Vagina (tissue), 2 donors: Measurements from ENCODE around the gene CYP27B1. TPM values are rescaled to one million over a fixed set of nuclear protein-coding genes. Genes with fewer than 3 reads are reported as not detected.

Experiments used
- DNase-seq, 2 donors: peaks; one replicate each; pipeline ENCODE4 v3.0.0-alpha.2; 2017; ENCODE audit errors: extremely low spot score in 2 of 2
- H3K27ac ChIP-seq: fragments of 200-600 bp; sonication (generic); one replicate; pipeline ENCODE4 v1.5.1; 2019
- H3K27me3 ChIP-seq: fragments of 200-600 bp; sonication (generic); one replicate; pipeline ENCODE4 v1.5.1; 2019
- H3K36me3 ChIP-seq, 2 donors: fragments of 200-600 bp; sonication (generic); one replicate each; pipeline ENCODE4 v1.5.1; 2017 to 2019
- H3K4me1 ChIP-seq: fragments of 200-600 bp; sonication (generic); one replicate; pipeline ENCODE4 v1.5.1; 2019
- H3K4me3 ChIP-seq, 2 donors: fragments of 200-600 bp; sonication (generic); 1 replicate in 1 of 2; 2 replicates in 1 of 2; pipeline ENCODE4 v1.5.1; 2016 to 2019
- H3K9me3 ChIP-seq: fragments of 200-600 bp; sonication (generic); one replicate; pipeline ENCODE4 v1.5.1; 2019
- POLR2A ChIP-seq, 2 donors: fragments of 450-650 bp; IDR thresholded peaks; one replicate each; pipeline ENCODE4 v1.6.1; 2017; ENCODE audit warnings: antibody characterized with exemption in 2 of 2, mild to moderate bottlenecking in 2 of 2, moderate library complexity in 2 of 2
- POLR2AphosphoS5 ChIP-seq, 2 donors: sonication (generic); formaldehyde crosslinking; IDR thresholded peaks; one replicate each; pipeline ENCODE4 v1.9.0; 2017; ENCODE audit warnings: antibody characterized with exemption in 2 of 2, mild to moderate bottlenecking in 2 of 2, low read depth in 1 of 2; ENCODE audit not compliant: insufficient read depth in 1 of 2
- intact Hi-C: fragments of 100-400 bp; cut with DNase I; formaldehyde crosslinking; loops from one replicate; pipeline ENCODE4 v1.15.1; 2023
- total RNA-seq: library from RNA; depleted of rRNA; stranded (reverse); fragments of >200 nt; gene quantifications from one replicate; pipeline ENCODE4 v1.2.3, GENCODE V29; 2016
- TF ChIP-seq, protein P1 (sequence below), 3 experiments: fragments of 450-650 bp in 2 of 3; fragments of 200-600 bp in 1 of 3; sonication (generic) in 1 of 3; IDR thresholded peaks; one replicate each; pipeline ENCODE4 v1.5.1; 2017 to 2019; ENCODE audit warnings: antibody characterized with exemption in 3 of 3, mild to moderate bottlenecking in 2 of 3, moderate library complexity in 2 of 3

CYP27B1 gene
- total RNA-seq, 1 donor from 2014 or later: 1.7 TPM

DNA sequence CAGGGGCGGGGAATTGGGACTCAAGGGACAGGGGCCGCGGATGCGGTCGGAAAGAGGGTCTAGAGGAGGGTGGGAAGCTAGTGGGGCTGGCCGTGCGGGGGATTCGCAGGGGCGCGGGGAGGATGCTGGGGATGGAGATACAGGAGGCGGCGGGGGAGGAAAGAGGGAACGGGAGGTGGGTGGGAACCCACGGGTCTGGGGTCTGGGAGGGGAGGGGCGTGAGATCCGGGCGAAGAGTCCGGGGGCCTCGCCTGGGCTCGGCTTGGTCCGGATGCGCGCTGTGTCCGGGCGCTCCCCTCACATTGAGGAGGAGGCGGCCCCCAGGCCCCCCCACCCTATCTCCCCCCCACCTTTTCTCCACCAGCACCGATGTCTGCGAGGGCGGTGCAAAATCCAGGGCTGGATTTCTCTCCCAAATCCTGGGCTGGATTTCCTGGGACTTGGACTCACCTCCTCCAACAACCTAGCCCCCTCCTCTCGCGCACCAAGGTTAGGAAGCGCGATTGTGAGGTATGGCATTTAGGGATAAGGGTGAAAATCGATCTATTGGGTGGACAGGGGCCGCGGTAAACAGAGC, 28.1 kb downstream of the CYP27B1 start, which contains the start of gene AGAP2:
Gene AGAP2 (minus strand): TSS at position 82 of the 577 bp plus-strand sequence. CDS start 496 bp downstream, outside the sequence.
- DNase-seq: no peak
- Histone ChIP-seq H3K27ac (no peak within 1 kb of the TSS), H3K36me3 (no peaks in the 10 kb centered on the region), H3K27me3 (peaks cover 6% of the 10 kb centered on the region), H3K4me3 (peak within 1 kb of the TSS; percentile 1 to 47), H3K9me3 (no peaks in the 10 kb centered on the region), H3K4me1 (peaks cover 36% of the 10 kb centered on the region)
- intact Hi-C loops: no loop called here
- TF ChIP-seq POLR2A (IDR thresholded peaks at IDR 0.05): no peak
- TF ChIP-seq, protein P1, sequence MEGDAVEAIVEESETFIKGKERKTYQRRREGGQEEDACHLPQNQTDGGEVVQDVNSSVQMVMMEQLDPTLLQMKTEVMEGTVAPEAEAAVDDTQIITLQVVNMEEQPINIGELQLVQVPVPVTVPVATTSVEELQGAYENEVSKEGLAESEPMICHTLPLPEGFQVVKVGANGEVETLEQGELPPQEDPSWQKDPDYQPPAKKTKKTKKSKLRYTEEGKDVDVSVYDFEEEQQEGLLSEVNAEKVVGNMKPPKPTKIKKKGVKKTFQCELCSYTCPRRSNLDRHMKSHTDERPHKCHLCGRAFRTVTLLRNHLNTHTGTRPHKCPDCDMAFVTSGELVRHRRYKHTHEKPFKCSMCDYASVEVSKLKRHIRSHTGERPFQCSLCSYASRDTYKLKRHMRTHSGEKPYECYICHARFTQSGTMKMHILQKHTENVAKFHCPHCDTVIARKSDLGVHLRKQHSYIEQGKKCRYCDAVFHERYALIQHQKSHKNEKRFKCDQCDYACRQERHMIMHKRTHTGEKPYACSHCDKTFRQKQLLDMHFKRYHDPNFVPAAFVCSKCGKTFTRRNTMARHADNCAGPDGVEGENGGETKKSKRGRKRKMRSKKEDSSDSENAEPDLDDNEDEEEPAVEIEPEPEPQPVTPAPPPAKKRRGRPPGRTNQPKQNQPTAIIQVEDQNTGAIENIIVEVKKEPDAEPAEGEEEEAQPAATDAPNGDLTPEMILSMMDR (IDR thresholded peaks at IDR 0.05): no peak

DNA sequence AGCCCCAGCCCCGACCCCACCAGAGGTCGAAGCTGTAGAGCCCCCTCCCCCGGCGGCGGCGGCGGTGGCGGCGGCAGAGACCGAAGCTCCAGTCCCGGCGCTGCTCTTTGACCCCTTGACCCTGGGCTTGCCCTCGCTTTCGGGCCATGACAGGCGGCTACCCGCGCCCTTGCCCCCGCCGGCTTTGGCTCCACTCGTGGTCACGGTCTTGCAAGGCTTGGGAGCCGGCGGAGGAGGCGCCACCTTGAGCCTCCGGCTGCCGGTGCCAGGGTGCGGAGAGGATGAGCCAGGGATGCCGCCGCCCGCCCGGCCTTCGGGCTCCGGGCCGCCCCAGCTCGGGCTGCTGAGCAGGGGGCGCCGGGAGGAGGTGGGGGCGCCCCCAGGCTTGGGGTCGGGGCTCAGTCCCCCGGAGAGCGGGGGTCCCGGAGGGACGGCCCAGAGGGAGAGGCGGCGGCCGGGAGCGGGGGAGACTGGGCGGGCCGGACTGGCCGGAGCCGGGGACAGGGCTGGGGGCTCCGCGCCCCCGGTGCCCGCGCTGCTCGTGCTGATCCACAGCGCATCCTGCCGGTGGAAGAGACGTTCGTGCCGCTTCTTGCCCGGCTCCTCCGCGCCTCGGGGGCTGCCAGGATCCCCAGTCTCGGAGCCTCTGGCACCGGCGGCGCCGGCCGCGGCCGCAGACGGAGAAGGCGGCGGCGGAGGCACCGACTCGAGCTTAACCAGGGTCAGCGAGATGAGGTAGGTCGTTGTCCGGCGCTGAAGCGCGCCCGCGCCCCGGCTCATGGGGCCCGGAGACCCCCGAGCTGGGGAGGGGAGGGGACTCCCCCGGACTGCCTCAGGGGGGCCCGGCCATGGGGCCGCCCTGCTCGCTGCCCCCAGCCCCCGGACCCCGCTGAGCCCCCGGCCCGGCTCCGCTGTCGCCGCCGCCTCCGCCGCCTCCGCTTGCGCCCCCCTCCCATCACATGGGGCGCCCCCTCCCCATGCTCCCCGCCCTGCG, 29.1 kb downstream of the CYP27B1 start:
- Histone ChIP-seq H3K4me3 (peak overlapping the region; percentile 1 to 47), H3K27me3 (peaks cover 6% of the 10 kb centered on the region), H3K4me1 (peaks cover 36% of the 10 kb centered on the region), H3K36me3 (no peaks in the 10 kb centered on the region), H3K27ac (no peak overlapping the region), H3K9me3 (no peaks in the 10 kb centered on the region)
- DNase-seq: no peak
- intact Hi-C loops: no loop called here
- TF ChIP-seq POLR2AphosphoS5 (IDR thresholded peaks at IDR 0.05; ENCODE audit: insufficient read depth in 1 of 2, low read depth in 1 of 2) (no peak), POLR2A (IDR thresholded peaks at IDR 0.05) (no peak)
- TF ChIP-seq, protein P1 (IDR thresholded peaks at IDR 0.05): no peak

DNA sequence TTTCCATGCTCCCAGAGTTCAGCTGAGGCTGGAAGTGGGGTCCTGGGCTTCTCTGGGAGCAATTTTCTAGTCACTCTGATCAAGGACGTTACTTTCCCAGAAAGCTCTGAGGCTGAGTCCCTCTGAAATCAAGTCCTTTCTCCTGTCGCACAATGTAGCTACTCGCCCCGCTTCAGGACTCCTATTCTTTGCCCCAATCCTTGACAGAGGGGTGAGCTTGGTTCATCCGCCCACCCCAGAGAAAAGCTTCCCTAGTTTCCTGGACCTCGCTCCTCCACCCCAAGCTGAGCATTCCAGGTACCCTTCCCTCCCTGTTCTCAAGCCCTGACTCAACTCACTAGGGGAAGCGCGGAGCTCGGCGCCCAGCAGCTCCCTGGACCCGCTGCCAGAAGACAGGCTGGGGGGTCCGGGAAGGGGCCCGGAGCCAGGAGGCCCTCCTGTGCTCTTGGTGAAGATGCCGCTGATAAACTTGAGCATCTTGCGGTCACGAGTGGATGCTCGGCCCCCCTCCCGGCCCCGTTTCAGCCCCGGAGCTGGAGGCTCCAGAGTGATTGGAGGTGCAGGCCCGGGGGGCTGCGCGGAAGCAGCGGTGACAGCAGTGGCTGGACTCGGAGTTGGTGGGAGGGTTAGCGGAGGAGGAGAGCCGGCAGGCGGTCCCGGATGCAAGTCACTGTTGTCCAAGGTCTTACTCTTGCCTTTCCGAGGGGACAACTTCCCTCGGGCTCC, 30.0 kb downstream of the CYP27B1 start:
- no peaks in the 10 kb centered on the region for H3K36me3 ChIP-seq
- DNase-seq: no peak
- H3K4me3 ChIP-seq: peak overlapping the region; percentile 1 to 47
- peaks cover 36% of the 10 kb centered on the region for H3K4me1 ChIP-seq
- intact Hi-C loops: no loop called here
- H3K27ac ChIP-seq: no peak overlapping the region
- H3K27me3 ChIP-seq: peaks cover 6% of the 10 kb centered on the region
- TF ChIP-seq POLR2A (IDR thresholded peaks at IDR 0.05) (no peak), POLR2AphosphoS5 (IDR thresholded peaks at IDR 0.05; ENCODE audit: insufficient read depth in 1 of 2, low read depth in 1 of 2) (no peak)
- TF ChIP-seq, protein P1 (IDR thresholded peaks at IDR 0.05): no peak
- H3K9me3 ChIP-seq: no peaks in the 10 kb centered on the region

DNA sequence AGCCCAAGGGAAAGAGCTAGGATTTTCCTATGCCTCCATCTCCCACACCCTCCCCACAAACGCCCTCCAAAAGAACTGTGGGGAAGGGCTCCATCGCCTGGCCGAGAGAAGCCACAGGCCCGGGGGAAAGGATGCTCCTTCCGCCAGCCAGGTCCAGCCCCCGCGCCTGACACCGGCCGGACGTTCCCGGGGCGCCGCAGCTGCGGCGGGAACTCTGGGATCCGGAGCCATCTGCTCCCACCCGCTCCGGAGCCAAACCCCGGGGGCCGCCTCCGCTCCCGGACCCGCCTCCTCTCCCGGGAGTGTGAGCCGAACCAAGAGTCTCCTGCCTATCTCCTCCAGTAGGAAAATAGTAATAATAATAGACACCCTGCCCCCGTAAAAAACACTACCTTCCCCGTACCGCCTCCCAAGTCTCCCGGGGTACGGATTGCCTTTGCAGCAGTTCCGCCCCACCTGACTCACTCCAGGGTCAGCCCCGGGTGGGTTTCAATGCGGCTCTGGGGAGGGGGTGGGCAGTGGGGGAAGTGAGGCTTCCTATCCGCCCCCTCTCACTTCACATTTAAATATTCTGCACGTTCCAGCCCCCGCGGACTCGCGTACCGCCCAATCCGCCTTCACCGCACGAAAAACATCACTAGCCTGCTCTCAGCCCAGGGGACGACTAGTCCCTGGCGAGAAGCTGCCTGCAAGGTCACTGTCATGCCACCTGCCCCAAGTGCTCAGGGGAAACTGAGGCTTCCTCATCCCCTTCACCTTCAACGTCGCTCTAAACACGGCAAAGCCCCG, 30.7 kb downstream of the CYP27B1 start:
- TF ChIP-seq POLR2AphosphoS5 (IDR thresholded peaks at IDR 0.05; ENCODE audit: insufficient read depth in 1 of 2, low read depth in 1 of 2) (no peak), POLR2A (IDR thresholded peaks at IDR 0.05) (no peak)
- TF ChIP-seq, protein P1 (IDR thresholded peaks at IDR 0.05): no peak
- Histone ChIP-seq H3K4me1 (peaks cover 36% of the 10 kb centered on the region), H3K27ac (no peak overlapping the region), H3K36me3 (no peaks in the 10 kb centered on the region), H3K9me3 (no peaks in the 10 kb centered on the region), H3K4me3 (peak overlapping the region in 1 of 2 donors; percentile 22), H3K27me3 (peaks cover 6% of the 10 kb centered on the region)
- no peak for DNase-seq
- intact Hi-C loops: no loop called here
